EH (cell line): ENCODE results near the gene PLD1.

Experiments used
- DNase-seq: peaks from one replicate; pipeline ENCODE4 v3.0.0-alpha.2; 2015; ENCODE audit warnings: low read depth

Gene PLD1

GRCh38 chr3:171561596-171562323, 248.5 kb downstream of the PLD1 start:
- no peak for DNase-seq

DNA sequence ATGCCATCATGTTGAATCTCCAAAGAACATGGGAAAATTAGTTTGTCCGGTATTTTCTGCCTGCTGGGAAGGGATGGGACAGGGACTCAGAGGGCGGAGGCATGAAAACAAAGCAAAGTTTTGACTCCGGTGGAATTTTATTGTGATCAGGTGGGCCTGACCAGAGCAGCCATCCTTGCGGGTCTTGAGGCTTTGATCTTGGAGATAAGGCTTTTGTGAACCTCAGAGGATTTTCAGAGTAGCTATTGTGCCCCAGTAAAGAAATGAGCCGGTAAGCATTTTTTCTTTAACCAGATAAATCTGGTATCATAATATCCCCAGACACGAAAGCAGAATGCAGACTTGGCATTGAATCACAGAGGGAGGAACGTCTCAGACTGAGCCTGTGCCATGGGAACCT, 250.7 kb downstream of the PLD1 start:
- DNase-seq, result no peak

- DNase-seq, result no peak
These were observed 252.0 kb downstream of the PLD1 start for GRCh38 chr3:171558188-171558696.

- DNase-seq, result no peak
These were observed 253.1 kb downstream of the PLD1 start for GRCh38 chr3:171557173-171557572.

DNA sequence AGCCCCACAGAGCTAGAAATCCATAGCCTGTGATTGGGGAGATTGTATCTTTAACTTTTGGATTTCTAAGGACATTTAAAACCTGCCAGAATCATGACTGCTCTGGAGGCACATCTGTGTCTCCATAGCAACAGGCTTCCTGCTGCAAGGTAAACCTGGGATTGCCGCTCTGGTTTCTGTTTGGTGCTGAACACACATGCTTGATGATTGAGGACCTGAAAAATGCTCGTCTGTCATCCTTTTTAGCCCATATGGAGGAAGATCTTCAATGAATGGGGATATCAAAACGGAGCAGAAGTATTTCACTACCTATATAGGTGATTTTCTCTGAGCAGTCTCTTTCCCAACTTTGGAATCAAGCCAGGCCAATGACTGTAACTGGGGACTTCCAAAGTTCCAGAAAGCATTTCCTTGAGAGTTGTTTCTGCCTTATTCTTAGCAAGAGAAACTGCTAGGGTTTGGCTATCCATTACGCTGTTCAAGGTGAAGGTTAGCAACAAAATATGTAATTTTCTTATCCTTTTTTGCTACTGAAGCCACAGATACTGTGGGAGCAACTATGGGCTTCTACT, 253.6 kb downstream of the PLD1 start:
- no peak for DNase-seq

DNA sequence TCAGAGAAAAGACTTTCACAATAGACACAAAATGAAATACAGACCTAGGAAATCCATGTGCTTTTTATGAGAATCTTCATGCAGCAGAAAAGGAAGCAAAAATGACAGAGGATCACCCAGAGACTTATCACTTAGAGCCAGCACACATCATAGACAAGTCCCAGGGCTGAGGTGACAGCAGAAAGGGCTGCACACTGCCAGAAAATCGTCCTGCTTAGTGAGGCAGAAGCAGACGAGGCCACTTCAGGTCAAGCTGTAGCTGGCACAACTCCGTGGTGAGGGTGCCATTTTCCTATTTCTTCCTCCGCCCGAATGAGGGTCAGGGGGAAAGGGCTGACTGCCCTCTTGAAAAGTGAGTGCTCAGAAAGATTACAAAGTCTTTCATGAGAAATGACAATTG, 254.1 kb downstream of the PLD1 start:
- DNase-seq, result no peak

DNA sequence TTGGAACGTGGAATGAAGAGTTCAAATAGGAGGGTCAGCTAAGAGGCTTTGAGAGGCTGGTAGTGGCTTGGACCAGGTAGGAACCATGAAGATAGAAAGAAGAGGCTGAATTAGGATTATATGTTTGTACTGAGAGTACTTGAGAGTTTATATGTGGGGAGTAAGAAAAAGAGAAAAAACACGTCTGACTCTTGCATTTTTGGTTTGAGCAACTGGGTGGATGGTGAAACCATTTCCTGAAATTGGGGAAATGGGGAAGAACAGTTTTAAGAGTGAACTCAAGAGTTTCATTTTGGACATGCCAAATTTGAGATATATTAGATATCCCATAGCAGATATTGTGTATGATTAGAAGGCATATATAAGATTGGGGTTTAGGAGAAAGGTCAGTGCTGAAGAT, 257.2 kb downstream of the PLD1 start:
- DNase-seq, result no peak

DNA sequence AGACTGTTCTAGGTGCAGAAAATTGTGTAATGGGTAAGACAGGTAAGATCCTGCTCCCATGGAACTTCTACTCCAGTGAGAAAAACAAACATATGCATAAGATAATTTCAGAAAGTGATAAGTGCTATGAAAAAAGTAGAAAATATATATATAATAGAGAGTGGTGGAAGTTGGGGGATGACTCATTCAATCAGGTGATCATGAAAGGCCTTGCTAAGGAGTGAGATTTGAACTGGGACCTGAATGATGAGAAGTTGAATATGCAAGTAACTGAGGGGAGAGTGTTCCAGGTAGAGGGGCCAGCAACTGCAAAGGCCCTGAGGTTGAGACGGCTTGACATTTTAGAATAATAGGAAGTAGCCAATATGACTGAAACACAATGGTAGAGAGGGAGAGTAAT, 257.8 kb downstream of the PLD1 start:
- DNase-seq, result no peak

- no peak for DNase-seq
These were observed 259.0 kb downstream of the PLD1 start for GRCh38 chr3:171551296-171551695.
